WI38 (cell line): ENCODE results near the gene GSTK1.

Experiments used
- H3K4me3 ChIP-seq: 2 replicates; pipeline ENCODE4 v1.5.1; 2011; ENCODE audit warnings: low read depth, mild to moderate bottlenecking, control low read depth, low read length
- CTCF ChIP-seq: IDR thresholded peaks from 2 replicates; pipeline ENCODE4 v1.5.1; 2012; ENCODE audit warnings: low read depth, mild to moderate bottlenecking, control low read depth, low read length

The GSTK1 gene

GRCh38 chr7:143269251-143269650, 6.0 kb downstream of the GSTK1 start:
- H3K4me3 ChIP-seq, result no peak overlapping the region
- TF ChIP-seq CTCF, result no peak

GRCh38 chr7:143271240-143271639, 8.0 kb downstream of the GSTK1 start:
- no peak for TF ChIP-seq CTCF
- H3K4me3 ChIP-seq, result no peak overlapping the region

- no peak for TF ChIP-seq CTCF
Measured at GRCh38 chr7:143272871-143273270, 9.6 kb downstream of the GSTK1 start.

GRCh38 chr7:143279186-143280098, 16.2 kb downstream of the GSTK1 start:
- no peak for TF ChIP-seq CTCF
- H3K4me3 ChIP-seq, result no peak overlapping the region

More at GRCh38 chr7:143272871-143273270, 9.6 kb downstream of the GSTK1 start:
- H3K4me3 ChIP-seq, result no peak overlapping the region

GRCh38 chr7:143280160-143280559, 16.9 kb downstream of the GSTK1 start:
- no peak for TF ChIP-seq CTCF
- H3K4me3 ChIP-seq, result no peak overlapping the region

GRCh38 chr7:143280566-143280965, 17.3 kb downstream of the GSTK1 start:
- H3K4me3 ChIP-seq, result no peak overlapping the region
- TF ChIP-seq CTCF, result no peak

- no peak for TF ChIP-seq CTCF
- no peak overlapping the region for H3K4me3 ChIP-seq
Measured at GRCh38 chr7:143281529-143281928, 18.3 kb downstream of the GSTK1 start.
